Lower lobe of right lung (tissue), 2 donors: ENCODE data around the gene PAX9. TPM values are rescaled to one million over a fixed set of nuclear protein-coding genes. Genes with fewer than 3 reads are reported as not detected.

Experiments used
- ATAC-seq, 2 donors: fragments of 200-7000 bp; cut with Tn5 transposase; one replicate each; pipeline ENCODE4 v1.9.1; 2020 to 2022; ENCODE audit warnings: mild to moderate bottlenecking in 2 of 2, moderate library complexity in 2 of 2
- DNase-seq: peaks from one replicate; pipeline ENCODE4 v3.0.0-alpha.2; 2020
- H3K27ac ChIP-seq: fragments of 200-600 bp; one replicate; pipeline ENCODE4 v1.8.0; 2022
- H3K27me3 ChIP-seq: fragments of 200-600 bp; one replicate; pipeline ENCODE4 v1.8.0; 2022; ENCODE audit warnings: low read depth
- H3K36me3 ChIP-seq: fragments of 200-600 bp; one replicate; pipeline ENCODE4 v1.8.0; 2022; ENCODE audit warnings: mild to moderate bottlenecking
- H3K4me1 ChIP-seq: fragments of 200-600 bp; one replicate; pipeline ENCODE4 v1.8.0; 2022
- H3K4me3 ChIP-seq: fragments of 200-600 bp; one replicate; pipeline ENCODE4 v1.8.0; 2022; ENCODE audit warnings: mild to moderate bottlenecking
- H3K9me3 ChIP-seq: fragments of 200-600 bp; one replicate; pipeline ENCODE4 v1.8.0; 2022
- CTCF ChIP-seq: fragments of 200-600 bp; IDR thresholded peaks from one replicate; pipeline ENCODE4 v1.8.0; 2022; ENCODE audit warnings: antibody characterized with exemption, mild to moderate bottlenecking
- intact Hi-C: fragments of 100-400 bp; cut with DNase I; formaldehyde crosslinking; loops from one replicate; pipeline ENCODE4 v1.11.0; 2022
- total RNA-seq: library from RNA; stranded (reverse); fragmentation: NEBNext Ultra II Directional; extraction: Animal tissue kit (Norgen Biotek cat#: 25700); gene quantifications from one replicate; pipeline ENCODE4 v1.2.1, GENCODE V29; 2021
- donor health status: DM: no; HTN: yes; CAD: no; lungs with severe emphysema.

PAX9 gene
- total RNA-seq, 1 donor from 2014 or later = 1.0 TPM

GRCh38 chr14:36656687-36657398 is 4.8 kb upstream of the PAX9 start:
- no peaks in the 10 kb centered on the region for H3K9me3 ChIP-seq
- no peak for TF ChIP-seq CTCF
- no peak overlapping the region for H3K27ac ChIP-seq
- intact Hi-C loops = no loop called here
- ATAC-seq (no peak), DNase-seq (no peak)
- H3K4me3 ChIP-seq = peak overlapping the region; percentile 29
- peaks cover 42% of the 10 kb centered on the region for H3K4me1 ChIP-seq
- H3K27me3 ChIP-seq = peaks cover 100% of the 10 kb centered on the region
- no peaks in the 10 kb centered on the region for H3K36me3 ChIP-seq

- no peak for TF ChIP-seq CTCF
- H3K27ac ChIP-seq = no peak overlapping the region
- H3K27me3 ChIP-seq = peaks cover 100% of the 10 kb centered on the region
- ATAC-seq (no peak), DNase-seq (no peak)
- no peaks in the 10 kb centered on the region for H3K36me3 ChIP-seq
- peaks cover 49% of the 10 kb centered on the region for H3K4me1 ChIP-seq
- no peaks in the 10 kb centered on the region for H3K9me3 ChIP-seq
- intact Hi-C loops = no loop called here
- peak overlapping the region; percentile 29 for H3K4me3 ChIP-seq
Observed at GRCh38 chr14:36657399-36658122, 4.1 kb upstream of the PAX9 start.

DNA sequence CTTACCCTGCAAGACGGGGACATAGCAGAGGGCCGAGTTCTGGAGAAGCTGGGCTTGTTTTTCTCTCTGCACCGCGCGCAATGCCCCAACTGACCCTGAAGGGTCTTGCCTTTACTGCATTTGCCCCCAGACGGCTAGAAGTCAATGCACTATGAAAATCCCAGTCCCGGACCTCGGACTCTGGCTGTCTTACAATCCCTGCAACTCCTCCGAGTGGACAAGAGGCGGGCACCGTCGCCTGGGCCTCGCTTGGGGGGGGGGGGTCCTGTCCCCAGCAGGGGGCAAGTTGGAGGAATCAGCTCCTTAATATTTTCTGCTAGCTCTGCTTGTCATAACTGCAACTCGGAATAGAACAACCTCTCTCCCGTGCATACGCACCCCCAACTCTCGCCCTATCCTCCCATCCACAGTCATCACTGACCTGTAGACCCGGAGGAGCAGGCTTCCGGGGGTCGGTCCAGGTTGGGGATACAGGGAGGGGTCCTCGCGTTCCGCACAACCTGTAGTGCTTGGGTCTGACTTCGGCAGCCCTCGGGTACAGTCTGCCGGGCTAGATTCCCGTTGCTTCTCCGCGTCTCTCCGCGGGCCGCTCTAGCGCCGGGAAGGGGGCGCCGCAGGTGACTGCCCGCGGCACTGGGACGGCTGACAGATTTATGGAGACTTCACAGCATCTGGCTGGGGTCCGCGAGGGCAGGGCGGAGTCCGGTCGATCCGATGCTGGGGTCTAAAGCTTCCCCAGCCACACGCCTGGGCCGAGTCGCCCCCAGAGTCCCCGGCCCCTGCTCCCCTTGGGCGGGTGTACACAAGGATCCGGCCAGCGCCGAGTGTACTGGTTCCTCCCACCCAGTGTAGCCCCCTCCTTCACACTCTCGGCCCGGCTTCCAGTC is 3.3 kb upstream of the PAX9 start:
- H3K27me3 ChIP-seq = peaks cover 100% of the 10 kb centered on the region

GRCh38 chr14:36659010-36659821 is 2.4 kb upstream of the PAX9 start:
- no peak overlapping the region for H3K27ac ChIP-seq
- H3K27me3 ChIP-seq = peaks cover 100% of the 10 kb centered on the region
- H3K36me3 ChIP-seq = no peaks in the 10 kb centered on the region
- TF ChIP-seq CTCF = no peak
- DNase-seq (no peak), ATAC-seq (no peak)
- H3K4me3 ChIP-seq = no peak overlapping the region
- intact Hi-C loops = no loop called here
- H3K4me1 ChIP-seq = peaks cover 66% of the 10 kb centered on the region
- H3K9me3 ChIP-seq = no peaks in the 10 kb centered on the region

More for the DNA sequence above, 3.3 kb upstream of the PAX9 start:
- intact Hi-C loops = no loop called here
- peaks cover 57% of the 10 kb centered on the region for H3K4me1 ChIP-seq
- H3K27ac ChIP-seq = no peak overlapping the region
- DNase-seq (no peak), ATAC-seq (no peak)
- no peak for TF ChIP-seq CTCF
- no peaks in the 10 kb centered on the region for H3K9me3 ChIP-seq
- no peaks in the 10 kb centered on the region for H3K36me3 ChIP-seq
- no peak overlapping the region for H3K4me3 ChIP-seq
